GM21737 (cell line): ENCODE results near the gene KY.

Source experiments
- ATAC-seq: cut with Tn5 transposase; IDR thresholded peaks from one replicate; pipeline ENCODE4 v1.9.1; 2021; ENCODE audit warnings: mild to moderate bottlenecking, moderate library complexity; ENCODE audit not compliant: unreplicated experiment

The KY gene

GRCh38 chr3:134675726-134676256, 25.0 kb upstream of the KY start:
- no peak for ATAC-seq

GRCh38 chr3:134672571-134672970, 21.7 kb upstream of the KY start:
- ATAC-seq = no peak

- ATAC-seq = no peak
Observed at GRCh38 chr3:134667956-134668355, 17.1 kb upstream of the KY start.

GRCh38 chr3:134667406-134667805, 16.6 kb upstream of the KY start:
- ATAC-seq = no peak

GRCh38 chr3:134666885-134667284, 16.1 kb upstream of the KY start:
- ATAC-seq = no peak

- no peak for ATAC-seq
Observed at GRCh38 chr3:134666466-134666865, 15.6 kb upstream of the KY start.

- ATAC-seq = no peak
Observed at GRCh38 chr3:134666052-134666451, 15.2 kb upstream of the KY start.

GRCh38 chr3:134665243-134665642, 14.4 kb upstream of the KY start:
- ATAC-seq = no peak

GRCh38 chr3:134663721-134664456, 13.1 kb upstream of the KY start:
- no peak for ATAC-seq

- ATAC-seq = no peak
Observed at GRCh38 chr3:134660046-134660441, 9.2 kb upstream of the KY start.

GRCh38 chr3:134659391-134660045, 8.7 kb upstream of the KY start:
- ATAC-seq = no peak

GRCh38 chr3:134658555-134658954, 7.7 kb upstream of the KY start:
- no peak for ATAC-seq

GRCh38 chr3:134656211-134656800, 5.5 kb upstream of the KY start:
- ATAC-seq = no peak

- ATAC-seq = no peak
Observed at GRCh38 chr3:134655706-134656105, 4.9 kb upstream of the KY start.

- no peak for ATAC-seq
Observed at GRCh38 chr3:134654031-134654430, 3.2 kb upstream of the KY start.

- ATAC-seq = no peak
Observed at GRCh38 chr3:134652886-134653630, 2.2 kb upstream of the KY start.

GRCh38 chr3:134652409-134652831, 1.6 kb upstream of the KY start:
- no peak for ATAC-seq

- ATAC-seq = no peak
Observed at GRCh38 chr3:134651347-134652041, 672 bp upstream of the KY start.

GRCh38 chr3:134649106-134649705, 1.6 kb downstream of the KY start:
- no peak for ATAC-seq
